ENCODE results near the gene SPRYD3.

SPRYD3 gene

DNA sequence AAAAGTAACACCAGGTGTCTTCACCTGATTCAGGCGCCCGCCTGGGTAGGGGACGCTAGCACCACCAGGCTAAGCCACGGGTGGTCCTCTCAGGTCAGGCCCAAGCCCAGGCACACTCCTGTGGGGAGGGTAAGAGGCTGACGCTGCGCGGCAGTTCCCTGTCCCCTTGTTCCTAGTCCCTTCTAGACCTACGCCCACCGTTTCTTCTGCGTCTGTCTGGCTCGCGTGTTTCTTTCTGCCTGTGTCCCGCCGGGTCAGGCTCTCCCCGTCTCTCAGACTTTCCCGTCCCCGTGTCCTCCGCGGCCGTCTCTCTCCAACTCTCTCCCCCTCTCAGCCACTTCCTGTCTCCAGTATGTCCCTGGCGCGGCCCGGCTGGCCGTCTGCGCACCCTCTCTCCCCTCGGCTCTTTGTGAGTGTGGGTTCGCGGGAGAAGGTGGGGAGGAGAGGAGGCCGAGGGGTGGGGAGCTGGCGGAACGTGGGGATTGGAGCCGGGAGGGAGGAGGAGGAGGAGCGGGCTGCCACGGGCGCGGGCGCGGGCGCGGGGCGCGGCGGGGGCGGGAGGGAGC lies 32.5 kb downstream of the SPRYD3 start (continued):
- TF ChIP-seq ZNF626 (tag by site-specific recombination; IDR thresholded peaks at IDR 0.05) = no peak
- TF ChIP-seq, protein P1, sequence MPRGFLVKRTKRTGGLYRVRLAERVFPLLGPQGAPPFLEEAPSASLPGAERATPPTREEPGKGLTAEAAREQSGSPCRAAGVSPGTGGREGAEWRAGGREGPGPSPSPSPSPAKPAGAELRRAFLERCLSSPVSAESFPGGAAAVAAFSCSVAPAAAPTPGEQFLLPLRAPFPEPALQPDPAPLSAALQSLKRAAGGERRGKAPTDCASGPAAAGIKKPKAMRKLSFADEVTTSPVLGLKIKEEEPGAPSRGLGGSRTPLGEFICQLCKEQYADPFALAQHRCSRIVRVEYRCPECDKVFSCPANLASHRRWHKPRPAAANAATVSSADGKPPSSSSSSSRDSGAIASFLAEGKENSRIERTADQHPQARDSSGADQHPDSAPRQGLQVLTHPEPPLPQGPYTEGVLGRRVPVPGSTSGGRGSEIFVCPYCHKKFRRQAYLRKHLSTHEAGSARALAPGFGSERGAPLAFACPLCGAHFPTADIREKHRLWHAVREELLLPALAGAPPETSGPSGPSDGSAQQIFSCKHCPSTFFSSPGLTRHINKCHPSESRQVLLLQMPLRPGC (tag by site-specific recombination; IDR thresholded peaks at IDR 0.05) = peak; percentile 44; the same call in 1 of the 2 replicates
- TF ChIP-seq ZNF747 (tag by site-specific recombination; IDR thresholded peaks at IDR 0.05) = no peak
- TF ChIP-seq, protein P2, sequence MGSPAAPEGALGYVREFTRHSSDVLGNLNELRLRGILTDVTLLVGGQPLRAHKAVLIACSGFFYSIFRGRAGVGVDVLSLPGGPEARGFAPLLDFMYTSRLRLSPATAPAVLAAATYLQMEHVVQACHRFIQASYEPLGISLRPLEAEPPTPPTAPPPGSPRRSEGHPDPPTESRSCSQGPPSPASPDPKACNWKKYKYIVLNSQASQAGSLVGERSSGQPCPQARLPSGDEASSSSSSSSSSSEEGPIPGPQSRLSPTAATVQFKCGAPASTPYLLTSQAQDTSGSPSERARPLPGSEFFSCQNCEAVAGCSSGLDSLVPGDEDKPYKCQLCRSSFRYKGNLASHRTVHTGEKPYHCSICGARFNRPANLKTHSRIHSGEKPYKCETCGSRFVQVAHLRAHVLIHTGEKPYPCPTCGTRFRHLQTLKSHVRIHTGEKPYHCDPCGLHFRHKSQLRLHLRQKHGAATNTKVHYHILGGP (tag by site-specific recombination; IDR thresholded peaks at IDR 0.05) = no peak
- TF ChIP-seq, protein P3, sequence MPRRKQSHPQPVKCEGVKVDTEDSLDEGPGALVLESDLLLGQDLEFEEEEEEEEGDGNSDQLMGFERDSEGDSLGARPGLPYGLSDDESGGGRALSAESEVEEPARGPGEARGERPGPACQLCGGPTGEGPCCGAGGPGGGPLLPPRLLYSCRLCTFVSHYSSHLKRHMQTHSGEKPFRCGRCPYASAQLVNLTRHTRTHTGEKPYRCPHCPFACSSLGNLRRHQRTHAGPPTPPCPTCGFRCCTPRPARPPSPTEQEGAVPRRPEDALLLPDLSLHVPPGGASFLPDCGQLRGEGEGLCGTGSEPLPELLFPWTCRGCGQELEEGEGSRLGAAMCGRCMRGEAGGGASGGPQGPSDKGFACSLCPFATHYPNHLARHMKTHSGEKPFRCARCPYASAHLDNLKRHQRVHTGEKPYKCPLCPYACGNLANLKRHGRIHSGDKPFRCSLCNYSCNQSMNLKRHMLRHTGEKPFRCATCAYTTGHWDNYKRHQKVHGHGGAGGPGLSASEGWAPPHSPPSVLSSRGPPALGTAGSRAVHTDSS (tag by site-specific recombination; IDR thresholded peaks at IDR 0.05) = peak; percentile 22; the same call in 1 of the 2 replicates
- no peak for TF ChIP-seq MYNN (tag by site-specific recombination; IDR thresholded peaks at IDR 0.05; ENCODE audit: borderline replicate concordance)
- no peak for TF ChIP-seq ZNF350 (tag by site-specific recombination; IDR thresholded peaks at IDR 0.05)
- TF ChIP-seq, protein P4, sequence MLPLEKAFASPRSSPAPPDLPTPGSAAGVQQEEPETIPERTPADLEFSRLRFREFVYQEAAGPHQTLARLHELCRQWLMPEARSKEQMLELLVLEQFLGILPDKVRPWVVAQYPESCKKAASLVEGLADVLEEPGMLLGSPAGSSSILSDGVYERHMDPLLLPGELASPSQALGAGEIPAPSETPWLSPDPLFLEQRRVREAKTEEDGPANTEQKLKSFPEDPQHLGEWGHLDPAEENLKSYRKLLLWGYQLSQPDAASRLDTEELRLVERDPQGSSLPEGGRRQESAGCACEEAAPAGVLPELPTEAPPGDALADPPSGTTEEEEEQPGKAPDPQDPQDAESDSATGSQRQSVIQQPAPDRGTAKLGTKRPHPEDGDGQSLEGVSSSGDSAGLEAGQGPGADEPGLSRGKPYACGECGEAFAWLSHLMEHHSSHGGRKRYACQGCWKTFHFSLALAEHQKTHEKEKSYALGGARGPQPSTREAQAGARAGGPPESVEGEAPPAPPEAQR (tag by site-specific recombination; IDR thresholded peaks at IDR 0.05) = no peak
- TF ChIP-seq ZNF146 (tag by site-specific recombination; IDR thresholded peaks at IDR 0.05) = 0 out of 2 replicates have a peak, but pooled peaks have one; percentile 2
- TF ChIP-seq, protein P5, sequence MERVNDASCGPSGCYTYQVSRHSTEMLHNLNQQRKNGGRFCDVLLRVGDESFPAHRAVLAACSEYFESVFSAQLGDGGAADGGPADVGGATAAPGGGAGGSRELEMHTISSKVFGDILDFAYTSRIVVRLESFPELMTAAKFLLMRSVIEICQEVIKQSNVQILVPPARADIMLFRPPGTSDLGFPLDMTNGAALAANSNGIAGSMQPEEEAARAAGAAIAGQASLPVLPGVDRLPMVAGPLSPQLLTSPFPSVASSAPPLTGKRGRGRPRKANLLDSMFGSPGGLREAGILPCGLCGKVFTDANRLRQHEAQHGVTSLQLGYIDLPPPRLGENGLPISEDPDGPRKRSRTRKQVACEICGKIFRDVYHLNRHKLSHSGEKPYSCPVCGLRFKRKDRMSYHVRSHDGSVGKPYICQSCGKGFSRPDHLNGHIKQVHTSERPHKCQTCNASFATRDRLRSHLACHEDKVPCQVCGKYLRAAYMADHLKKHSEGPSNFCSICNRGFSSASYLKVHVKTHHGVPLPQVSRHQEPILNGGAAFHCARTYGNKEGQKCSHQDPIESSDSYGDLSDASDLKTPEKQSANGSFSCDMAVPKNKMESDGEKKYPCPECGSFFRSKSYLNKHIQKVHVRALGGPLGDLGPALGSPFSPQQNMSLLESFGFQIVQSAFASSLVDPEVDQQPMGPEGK (tag by site-specific recombination; IDR thresholded peaks at IDR 0.05) = peak; percentile 74
- peak; percentile 65 for TF ChIP-seq PRDM1 (tag by site-specific recombination; IDR thresholded peaks at IDR 0.05)
- TF ChIP-seq ZFP37 (tag by site-specific recombination; IDR thresholded peaks at IDR 0.05) = peak; percentile 18; the same call in 1 of the 2 replicates
- peak; percentile 47; the same call in 1 of the 2 replicates for TF ChIP-seq ZNF324 (tag by site-specific recombination; IDR thresholded peaks at IDR 0.05)
- TF ChIP-seq ZNF292 (tag by site-specific recombination; IDR thresholded peaks at IDR 0.05; ENCODE audit: borderline replicate concordance, low read depth) = no peak
- TF ChIP-seq ZNF629 (tag by site-specific recombination; IDR thresholded peaks at IDR 0.05) = peak; percentile 57; the same call in 1 of the 2 replicates
- peak; percentile 90 for TF ChIP-seq ZBTB8A (tag by site-specific recombination; IDR thresholded peaks at IDR 0.05)
- TF ChIP-seq ZNF174 (tag by site-specific recombination; IDR thresholded peaks at IDR 0.05) = no peak
- TF ChIP-seq ZNF391 (tag by site-specific recombination; IDR thresholded peaks at IDR 0.05; ENCODE audit: borderline replicate concordance, low read depth) = peak; percentile 73; the same call in 1 of the 2 replicates
- TF ChIP-seq ZNF560 (tag by site-specific recombination; IDR thresholded peaks at IDR 0.05; ENCODE audit: borderline replicate concordance) = no peak
- TF ChIP-seq SALL2 (tag by site-specific recombination; IDR thresholded peaks at IDR 0.05; ENCODE audit: borderline replicate concordance) = no peak
- TF ChIP-seq ZNF658 (tag by site-specific recombination; IDR thresholded peaks at IDR 0.05) = no peak
- no peak for TF ChIP-seq ZNF792 (tag by site-specific recombination; IDR thresholded peaks at IDR 0.05)
- TF ChIP-seq, protein P6, sequence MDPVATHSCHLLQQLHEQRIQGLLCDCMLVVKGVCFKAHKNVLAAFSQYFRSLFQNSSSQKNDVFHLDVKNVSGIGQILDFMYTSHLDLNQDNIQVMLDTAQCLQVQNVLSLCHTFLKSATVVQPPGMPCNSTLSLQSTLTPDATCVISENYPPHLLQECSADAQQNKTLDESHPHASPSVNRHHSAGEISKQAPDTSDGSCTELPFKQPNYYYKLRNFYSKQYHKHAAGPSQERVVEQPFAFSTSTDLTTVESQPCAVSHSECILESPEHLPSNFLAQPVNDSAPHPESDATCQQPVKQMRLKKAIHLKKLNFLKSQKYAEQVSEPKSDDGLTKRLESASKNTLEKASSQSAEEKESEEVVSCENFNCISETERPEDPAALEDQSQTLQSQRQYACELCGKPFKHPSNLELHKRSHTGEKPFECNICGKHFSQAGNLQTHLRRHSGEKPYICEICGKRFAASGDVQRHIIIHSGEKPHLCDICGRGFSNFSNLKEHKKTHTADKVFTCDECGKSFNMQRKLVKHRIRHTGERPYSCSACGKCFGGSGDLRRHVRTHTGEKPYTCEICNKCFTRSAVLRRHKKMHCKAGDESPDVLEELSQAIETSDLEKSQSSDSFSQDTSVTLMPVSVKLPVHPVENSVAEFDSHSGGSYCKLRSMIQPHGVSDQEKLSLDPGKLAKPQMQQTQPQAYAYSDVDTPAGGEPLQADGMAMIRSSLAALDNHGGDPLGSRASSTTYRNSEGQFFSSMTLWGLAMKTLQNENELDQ (tag by site-specific recombination; IDR thresholded peaks at IDR 0.05; ENCODE audit: low read depth) = no peak
- TF ChIP-seq, protein P7, sequence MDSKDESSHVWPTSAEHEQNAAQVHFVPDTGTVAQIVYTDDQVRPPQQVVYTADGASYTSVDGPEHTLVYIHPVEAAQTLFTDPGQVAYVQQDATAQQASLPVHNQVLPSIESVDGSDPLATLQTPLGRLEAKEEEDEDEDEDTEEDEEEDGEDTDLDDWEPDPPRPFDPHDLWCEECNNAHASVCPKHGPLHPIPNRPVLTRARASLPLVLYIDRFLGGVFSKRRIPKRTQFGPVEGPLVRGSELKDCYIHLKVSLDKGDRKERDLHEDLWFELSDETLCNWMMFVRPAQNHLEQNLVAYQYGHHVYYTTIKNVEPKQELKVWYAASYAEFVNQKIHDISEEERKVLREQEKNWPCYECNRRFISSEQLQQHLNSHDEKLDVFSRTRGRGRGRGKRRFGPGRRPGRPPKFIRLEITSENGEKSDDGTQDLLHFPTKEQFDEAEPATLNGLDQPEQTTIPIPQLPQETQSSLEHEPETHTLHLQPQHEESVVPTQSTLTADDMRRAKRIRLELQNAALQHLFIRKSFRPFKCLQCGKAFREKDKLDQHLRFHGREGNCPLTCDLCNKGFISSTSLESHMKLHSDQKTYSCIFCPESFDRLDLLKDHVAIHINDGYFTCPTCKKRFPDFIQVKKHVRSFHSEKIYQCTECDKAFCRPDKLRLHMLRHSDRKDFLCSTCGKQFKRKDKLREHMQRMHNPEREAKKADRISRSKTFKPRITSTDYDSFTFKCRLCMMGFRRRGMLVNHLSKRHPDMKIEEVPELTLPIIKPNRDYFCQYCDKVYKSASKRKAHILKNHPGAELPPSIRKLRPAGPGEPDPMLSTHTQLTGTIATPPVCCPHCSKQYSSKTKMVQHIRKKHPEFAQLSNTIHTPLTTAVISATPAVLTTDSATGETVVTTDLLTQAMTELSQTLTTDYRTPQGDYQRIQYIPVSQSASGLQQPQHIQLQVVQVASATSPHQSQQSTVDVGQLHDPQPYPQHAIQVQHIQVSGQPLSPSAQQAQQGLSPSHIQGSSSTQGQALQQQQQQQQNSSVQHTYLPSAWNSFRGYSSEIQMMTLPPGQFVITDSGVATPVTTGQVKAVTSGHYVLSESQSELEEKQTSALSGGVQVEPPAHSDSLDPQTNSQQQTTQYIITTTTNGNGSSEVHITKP (tag by site-specific recombination; IDR thresholded peaks at IDR 0.05) = peak; percentile 86
- TF ChIP-seq SCRT1 (tag by site-specific recombination; IDR thresholded peaks at IDR 0.05; ENCODE audit: borderline replicate concordance) = no peak
